ENCODE results near the gene VPS4B.

DNA sequence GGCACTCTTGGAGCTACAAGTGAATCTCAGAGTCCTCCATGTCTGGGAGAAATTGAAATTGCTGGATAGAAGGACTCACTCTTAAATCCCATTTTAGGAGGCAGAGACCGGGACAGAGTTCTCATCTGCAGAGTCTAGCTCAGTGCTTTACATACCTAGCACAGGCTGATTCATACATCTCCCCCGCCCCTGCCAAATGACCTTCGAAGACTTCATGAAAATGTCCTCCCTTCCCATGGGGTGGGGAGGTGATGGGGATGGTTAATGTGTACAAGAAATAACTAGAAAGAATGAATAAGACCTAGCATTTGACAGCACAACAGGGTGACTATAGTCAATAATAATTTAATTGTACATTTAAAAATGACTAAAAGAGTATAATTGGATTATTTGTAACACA, 46.3 kb upstream of the VPS4B start:
- TF ChIP-seq, protein P1, sequence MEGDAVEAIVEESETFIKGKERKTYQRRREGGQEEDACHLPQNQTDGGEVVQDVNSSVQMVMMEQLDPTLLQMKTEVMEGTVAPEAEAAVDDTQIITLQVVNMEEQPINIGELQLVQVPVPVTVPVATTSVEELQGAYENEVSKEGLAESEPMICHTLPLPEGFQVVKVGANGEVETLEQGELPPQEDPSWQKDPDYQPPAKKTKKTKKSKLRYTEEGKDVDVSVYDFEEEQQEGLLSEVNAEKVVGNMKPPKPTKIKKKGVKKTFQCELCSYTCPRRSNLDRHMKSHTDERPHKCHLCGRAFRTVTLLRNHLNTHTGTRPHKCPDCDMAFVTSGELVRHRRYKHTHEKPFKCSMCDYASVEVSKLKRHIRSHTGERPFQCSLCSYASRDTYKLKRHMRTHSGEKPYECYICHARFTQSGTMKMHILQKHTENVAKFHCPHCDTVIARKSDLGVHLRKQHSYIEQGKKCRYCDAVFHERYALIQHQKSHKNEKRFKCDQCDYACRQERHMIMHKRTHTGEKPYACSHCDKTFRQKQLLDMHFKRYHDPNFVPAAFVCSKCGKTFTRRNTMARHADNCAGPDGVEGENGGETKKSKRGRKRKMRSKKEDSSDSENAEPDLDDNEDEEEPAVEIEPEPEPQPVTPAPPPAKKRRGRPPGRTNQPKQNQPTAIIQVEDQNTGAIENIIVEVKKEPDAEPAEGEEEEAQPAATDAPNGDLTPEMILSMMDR (IDR thresholded peaks at IDR 0.05): no peak
- no peak for TF ChIP-seq ZFX (IDR thresholded peaks at IDR 0.05; ENCODE audit: borderline replicate concordance)
